Measurements from ENCODE around the gene MB21D2.

GRCh38 chr3:192795021-192795420, 122.6 kb downstream of the MB21D2 start:
- TF ChIP-seq CTCF (IDR thresholded peaks at IDR 0.05 in 2 of 3, conservative IDR thresholded peaks at IDR 0.05 in 1 of 3; ENCODE audit: borderline replicate concordance in 1 of 3, insufficient read depth in 1 of 3, low read depth in 2 of 3, low read length in 2 of 3) (no peak), EZH2phosphoT487 (IDR thresholded peaks at IDR 0.05; ENCODE audit: borderline replicate concordance) (no peak), CEBPB (IDR thresholded peaks at IDR 0.05; ENCODE audit: low read depth) (no peak), POLR2A (IDR thresholded peaks at IDR 0.05; ENCODE audit: borderline replicate concordance, extremely low read depth, insufficient read depth, insufficient read length) (no peak)

Measured in HCT116 (cell line).